GM18520 (cell line): ENCODE data around the gene BICD1.
A peak's percentile ranks its signal among the peaks of the same experiment; 100 is the strongest.
"Not testable (repeated sequence)": the region's sequence is repeated elsewhere in the genome, so short reads cannot be mapped to it uniquely, and the experiment has no call there.

Experiments
- ATAC-seq: cut with Tn5 transposase; IDR thresholded peaks from one replicate; pipeline ENCODE4 v1.9.1; 2021; ENCODE audit not compliant: unreplicated experiment

BICD1 gene

GRCh38 chr12:32106517-32107358 lies at the start of gene BICD1:
Gene BICD1 (plus strand): TSS chr12:32106847. CDS start chr12:32107332, 485 bp downstream.
- ATAC-seq = peak; percentile 77

- ATAC-seq = no peak
These were observed 45.6 kb upstream of the BICD1 start for GRCh38 chr12:32061033-32061432.

GRCh38 chr12:32062881-32063280 lies 43.8 kb upstream of the BICD1 start:
- no peak for ATAC-seq

GRCh38 chr12:32063796-32064195 lies 42.9 kb upstream of the BICD1 start:
- no peak for ATAC-seq

- no peak for ATAC-seq
These were observed 40.4 kb upstream of the BICD1 start for GRCh38 chr12:32066206-32066605.

GRCh38 chr12:32069071-32069470 lies 37.6 kb upstream of the BICD1 start:
- ATAC-seq = no peak

GRCh38 chr12:32069731-32070130 lies 36.9 kb upstream of the BICD1 start:
- ATAC-seq = no peak

- no peak for ATAC-seq
These were observed 36.3 kb upstream of the BICD1 start for GRCh38 chr12:32070370-32070769.

- no peak for ATAC-seq
These were observed 34.5 kb upstream of the BICD1 start for GRCh38 chr12:32072102-32072501.

- ATAC-seq = no peak
These were observed 32.2 kb upstream of the BICD1 start for GRCh38 chr12:32074432-32074831.

GRCh38 chr12:32076941-32077340 lies 29.7 kb upstream of the BICD1 start:
- ATAC-seq = no peak

- no peak for ATAC-seq
These were observed 26.2 kb upstream of the BICD1 start for GRCh38 chr12:32080435-32080834.

GRCh38 chr12:32083489-32083888 lies 23.2 kb upstream of the BICD1 start:
- no peak for ATAC-seq

GRCh38 chr12:32084017-32084688 lies 22.5 kb upstream of the BICD1 start:
- ATAC-seq = no peak

GRCh38 chr12:32084753-32085152 lies 21.9 kb upstream of the BICD1 start:
- no peak for ATAC-seq

GRCh38 chr12:32087306-32087705 lies 19.3 kb upstream of the BICD1 start:
- ATAC-seq = no peak

GRCh38 chr12:32089156-32089555 lies 17.5 kb upstream of the BICD1 start:
- no peak for ATAC-seq

GRCh38 chr12:32089586-32089985 lies 17.1 kb upstream of the BICD1 start:
- ATAC-seq = no peak

GRCh38 chr12:32091696-32092095 lies 15.0 kb upstream of the BICD1 start:
- ATAC-seq = no peak

- no peak for ATAC-seq
These were observed 8.5 kb upstream of the BICD1 start for GRCh38 chr12:32098112-32098511.

- ATAC-seq = not testable (repeated sequence)
These were observed 7.4 kb upstream of the BICD1 start for GRCh38 chr12:32099275-32099674.

GRCh38 chr12:32100361-32100760 lies 6.3 kb upstream of the BICD1 start:
- ATAC-seq = no peak
